Measurements from ENCODE around the gene NT5DC3. TPM values are rescaled to one million over a fixed set of nuclear protein-coding genes. Genes with fewer than 3 reads are reported as not detected.
A peak's percentile ranks its signal among the peaks of the same experiment; 100 is the strongest.

Gene NT5DC3
- polyA plus RNA-seq, 3 donors: 0.27 to 4.8 (median 0.93) TPM

DNA sequence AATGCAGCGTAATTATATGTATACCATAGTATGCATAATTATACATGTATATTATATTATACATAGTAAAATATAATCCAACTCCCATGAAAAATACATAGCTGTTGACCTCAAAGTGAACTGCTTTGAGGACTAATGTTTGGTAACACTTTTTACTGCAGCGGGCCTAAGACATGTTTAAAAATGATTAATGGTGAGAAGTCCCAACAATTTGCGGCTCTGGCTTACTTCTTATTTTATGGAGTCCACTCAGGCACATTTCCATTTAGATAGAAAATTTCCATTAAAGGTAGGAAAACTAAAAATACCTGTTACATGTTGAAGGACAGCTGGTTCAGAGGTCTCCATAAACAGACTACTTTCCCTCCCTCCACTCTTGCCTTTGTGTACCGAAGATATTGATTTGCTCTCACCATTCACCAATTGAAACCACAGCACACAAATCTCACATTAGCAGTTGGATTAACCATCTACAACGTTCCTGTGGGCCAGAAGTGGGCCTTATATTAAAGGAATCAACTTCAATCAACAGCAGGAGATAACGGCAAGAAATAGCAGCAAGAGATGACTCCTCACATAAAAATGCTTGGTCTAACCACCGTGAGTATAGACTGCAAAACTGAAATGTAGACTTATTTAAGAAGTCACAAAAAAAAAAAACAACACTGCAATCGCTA, 14.1 kb upstream of the NT5DC3 start:
- WGBS (ENCODE audit: insufficient coverage): 100% methylated on average over 1 of the region's 8 CpGs
- no peaks in the 10 kb centered on the region for H3K36me3 Mint-ChIP-seq
- Histone ChIP-seq H3K9me3 (replicated peaks in 1 of 2; ENCODE audit: control insufficient read depth in 1 of 2, insufficient read depth in 1 of 2, low read length in 2 of 2) (no peaks in the 10 kb centered on the region), H3K27me3 (ENCODE audit: control insufficient read depth in 2 of 2, insufficient read depth in 2 of 2, low read length in 2 of 2) (no peaks in the 10 kb centered on the region), H4K20me1 (ENCODE audit: insufficient read depth, low read length) (no peaks in the 10 kb centered on the region), H3K4me1 (ENCODE audit: control insufficient read depth in 1 of 2, insufficient read depth in 2 of 2, low read length in 2 of 2) (no peaks in the 10 kb centered on the region), H2AFZ (ENCODE audit: insufficient read depth, low read depth, low read length, poor library complexity, severe bottlenecking) (no peak overlapping the region), H3K9ac (ENCODE audit: insufficient read depth, low read length, poor library complexity, severe bottlenecking) (no peak overlapping the region), H3K27ac (ENCODE audit: low read depth in 1 of 2, low read length in 2 of 2) (no peak overlapping the region), H3K79me2 (ENCODE audit: insufficient read depth, low read length) (no peaks in the 10 kb centered on the region), H3K4me2 (replicated peaks; ENCODE audit: extremely low read depth, low read length, poor library complexity, severe bottlenecking) (no peak overlapping the region), H3K4me3 (replicated peaks in 1 of 3; ENCODE audit: low read depth in 2 of 3, low read length in 3 of 3) (no peak overlapping the region), H3K36me3 (replicated peaks in 1 of 2; ENCODE audit: control insufficient read depth in 1 of 2, insufficient read depth in 2 of 2, low read length in 2 of 2) (no peaks in the 10 kb centered on the region)
- H3K4me3 Mint-ChIP-seq: no peak overlapping the region
- TF ChIP-seq CTCF (IDR thresholded peaks at IDR 0.05): no peak
- no peaks in the 10 kb centered on the region for H3K9me3 Mint-ChIP-seq
- DNase-seq: no peak
- peaks cover 0 to 6% (median 0%) of the 10 kb centered on the region in 3 donors for H3K27me3 Mint-ChIP-seq (ENCODE audit: low read depth in 3 of 3)
- intact Hi-C loops (cut with micrococcal nuclease): no loop called here
- no peak overlapping the region for H3K27ac Mint-ChIP-seq
- H3K4me1 Mint-ChIP-seq: no peaks in the 10 kb centered on the region

GRCh38 chr12:103854372-103854973, 13.4 kb upstream of the NT5DC3 start:
- no peaks in the 10 kb centered on the region for H3K79me2 ChIP-seq (ENCODE audit: insufficient read depth, low read length)
- Mint-ChIP-seq H3K36me3 (no peaks in the 10 kb centered on the region), H3K27ac (peak overlapping the region in 1 of 7 donors; percentile 15), H3K4me3 (no peak overlapping the region), H3K9me3 (no peaks in the 10 kb centered on the region), H3K27me3 (ENCODE audit: low read depth in 3 of 3) (peaks cover 0 to 6% (median 0%) of the 10 kb centered on the region in 3 donors), H3K4me1 (no peaks in the 10 kb centered on the region)
- no peak overlapping the region for H2AFZ ChIP-seq (ENCODE audit: insufficient read depth, low read depth, low read length, poor library complexity, severe bottlenecking)
- H3K4me2 ChIP-seq (replicated peaks; ENCODE audit: extremely low read depth, low read length, poor library complexity, severe bottlenecking): no peak overlapping the region
- no peaks in the 10 kb centered on the region for H3K27me3 ChIP-seq (ENCODE audit: control insufficient read depth in 2 of 2, insufficient read depth in 2 of 2, low read length in 2 of 2)
- no peak for DNase-seq
- intact Hi-C loops (cut with micrococcal nuclease): no loop called here
- no peak overlapping the region for H3K4me3 ChIP-seq (replicated peaks in 1 of 3; ENCODE audit: low read depth in 2 of 3, low read length in 3 of 3)
- TF ChIP-seq CTCF (IDR thresholded peaks at IDR 0.05): no peak
- no peaks in the 10 kb centered on the region for H3K9me3 ChIP-seq (replicated peaks in 1 of 2; ENCODE audit: control insufficient read depth in 1 of 2, insufficient read depth in 1 of 2, low read length in 2 of 2)
- WGBS (ENCODE audit: insufficient coverage): no CpG with 5 or more reads among the region's 6 CpGs
- no peaks in the 10 kb centered on the region for H3K4me1 ChIP-seq (ENCODE audit: control insufficient read depth in 1 of 2, insufficient read depth in 2 of 2, low read length in 2 of 2)
- H3K27ac ChIP-seq (ENCODE audit: low read depth in 1 of 2, low read length in 2 of 2): no peak overlapping the region
- no peaks in the 10 kb centered on the region for H4K20me1 ChIP-seq (ENCODE audit: insufficient read depth, low read length)
- no peaks in the 10 kb centered on the region for H3K36me3 ChIP-seq (replicated peaks in 1 of 2; ENCODE audit: control insufficient read depth in 1 of 2, insufficient read depth in 2 of 2, low read length in 2 of 2)
- H3K9ac ChIP-seq (ENCODE audit: insufficient read depth, low read length, poor library complexity, severe bottlenecking): no peak overlapping the region
